H9 (cell line): ENCODE results near the gene ITPR1. TPM values are rescaled to one million over a fixed set of nuclear protein-coding genes. Genes with fewer than 3 reads are reported as not detected.

Experiments
- DNase-seq: peaks from one replicate; pipeline ENCODE4 v3.0.0-alpha.2; 2017
- H2AFZ ChIP-seq: one replicate; pipeline ENCODE4 v1.6.1; 2013; ENCODE audit warnings: mild to moderate bottlenecking, low read length, control low read depth, moderate library complexity
- H2AK5ac ChIP-seq: 2 replicates; pipeline ENCODE4 v1.6.1; 2013; ENCODE audit warnings: low read length, control low read depth, mixed read lengths; ENCODE audit not compliant: insufficient read length
- H2BK120ac ChIP-seq: one replicate; pipeline ENCODE4 v1.6.1; 2013; ENCODE audit warnings: low read depth, mild to moderate bottlenecking, low read length, control low read depth, inconsistent platforms; ENCODE audit not compliant: poor library complexity, severe bottlenecking
- H2BK12ac ChIP-seq: 2 replicates; pipeline ENCODE4 v1.6.1; 2013; ENCODE audit warnings: low read length, control low read depth, mixed read lengths, low read depth; ENCODE audit not compliant: insufficient read length
- H2BK15ac ChIP-seq: 2 replicates; pipeline ENCODE4 v1.6.1; 2013; ENCODE audit warnings: low read depth, low read length, control low read depth
- H2BK20ac ChIP-seq: one replicate; pipeline ENCODE4 v1.6.1; 2013; ENCODE audit warnings: low read depth, mild to moderate bottlenecking, low read length, control low read depth, inconsistent platforms; ENCODE audit not compliant: poor library complexity, severe bottlenecking
- H2BK5ac ChIP-seq: 2 replicates; pipeline ENCODE4 v1.6.1; 2013; ENCODE audit warnings: low read length, control low read depth, mixed read lengths; ENCODE audit not compliant: insufficient read length
- H3K14ac ChIP-seq: 2 replicates; pipeline ENCODE4 v1.6.1; 2013; ENCODE audit warnings: low read length, control low read depth; ENCODE audit not compliant: insufficient read depth
- H3K18ac ChIP-seq: 2 replicates; pipeline ENCODE4 v1.6.1; 2013; ENCODE audit warnings: low read depth, mild to moderate bottlenecking, mixed read lengths, low read length, control low read depth; ENCODE audit not compliant: insufficient read length
- H3K23ac ChIP-seq: 2 replicates; pipeline ENCODE4 v1.6.1; 2013; ENCODE audit warnings: low read length, control low read depth, mixed read lengths, low read depth; ENCODE audit not compliant: insufficient read length
- H3K23me2 ChIP-seq: 2 replicates; pipeline ENCODE4 v1.6.1; 2013; ENCODE audit warnings: low read depth, mild to moderate bottlenecking, mixed read lengths, low read length, control low read depth; ENCODE audit not compliant: insufficient read length, poor library complexity, severe bottlenecking
- H3K27ac ChIP-seq: 2 replicates; pipeline ENCODE4 v1.5.1; 2013; ENCODE audit warnings: low read length, control low read depth, mixed read lengths, low read depth; ENCODE audit not compliant: insufficient read length
- H3K27me3 ChIP-seq: 2 replicates; pipeline ENCODE4 v1.6.1; 2013; ENCODE audit warnings: low read length, control low read depth, inconsistent platforms; ENCODE audit not compliant: insufficient read depth
- H3K4ac ChIP-seq: 2 replicates; pipeline ENCODE4 v1.6.1; 2013; ENCODE audit warnings: low read depth, mild to moderate bottlenecking, control low read depth, inconsistent platforms, low read length, moderate library complexity
- H3K4me1 ChIP-seq: 2 replicates; pipeline ENCODE4 v1.6.1; 2013; ENCODE audit warnings: low read length, control low read depth, inconsistent platforms; ENCODE audit not compliant: insufficient read depth
- H3K4me2 ChIP-seq: 2 replicates; pipeline ENCODE4 v1.6.1; 2013; ENCODE audit warnings: low read length, control low read depth, mixed read lengths; ENCODE audit not compliant: insufficient read length, insufficient read depth
- H3K56ac ChIP-seq: 2 replicates; pipeline ENCODE4 v1.6.1; 2013; ENCODE audit warnings: low read depth, mild to moderate bottlenecking, mixed read lengths, low read length, control low read depth; ENCODE audit not compliant: insufficient read length
- H3K79me1 ChIP-seq: 2 replicates; pipeline ENCODE4 v1.6.1; 2013; ENCODE audit warnings: low read depth, mild to moderate bottlenecking, moderate library complexity, low read length, control low read depth, inconsistent platforms; ENCODE audit not compliant: insufficient read depth, poor library complexity, severe bottlenecking
- H3K79me2 ChIP-seq: 2 replicates; pipeline ENCODE4 v1.6.1; 2013; ENCODE audit warnings: low read length, control low read depth, inconsistent platforms; ENCODE audit not compliant: insufficient read depth
- H3K9ac ChIP-seq: 2 replicates; pipeline ENCODE4 v1.6.1; 2013; ENCODE audit warnings: low read length, control low read depth, mixed read lengths; ENCODE audit not compliant: insufficient read length; ENCODE audit errors: extremely low read depth
- H3K9me3 ChIP-seq: one replicate; pipeline ENCODE4 v1.6.1; 2013; ENCODE audit warnings: low read depth, low read length, inconsistent platforms; ENCODE audit not compliant: control insufficient read depth
- H3T11ph ChIP-seq: one replicate; pipeline ENCODE4 v1.6.1; 2013; ENCODE audit warnings: mild to moderate bottlenecking, low read length, control low read depth, inconsistent platforms
- H4K20me1 ChIP-seq: one replicate; pipeline ENCODE4 v1.6.1; 2013; ENCODE audit not compliant: control insufficient read depth, insufficient read length, insufficient read depth
- H4K5ac ChIP-seq: 2 replicates; pipeline ENCODE4 v1.6.1; 2013; ENCODE audit warnings: low read depth, mild to moderate bottlenecking, mixed read lengths, low read length, control low read depth; ENCODE audit not compliant: insufficient read length
- H4K8ac ChIP-seq: replicated peaks from 2 replicates; pipeline ENCODE4 v1.6.1; 2013; ENCODE audit warnings: low read length, control low read depth, mixed read lengths, low read depth; ENCODE audit not compliant: insufficient read length
- H4K91ac ChIP-seq: 2 replicates; pipeline ENCODE4 v1.6.1; 2013; ENCODE audit warnings: low read depth, mild to moderate bottlenecking, moderate library complexity, mixed read lengths, low read length, control low read depth; ENCODE audit not compliant: insufficient read length
- H3K27ac Mint-ChIP-seq, 3 experiments: 2 replicates in 2 of 3; 3 replicates in 1 of 3; pipeline ENCODE4 v1.8.0; 2020 to 2021; ENCODE audit warnings: mixed read lengths in 3 of 3, mild to moderate bottlenecking in 1 of 3, moderate library complexity in 1 of 3
- H3K27me3 Mint-ChIP-seq: 2 replicates; pipeline ENCODE4 v1.8.0; 2021; ENCODE audit warnings: low read depth, mild to moderate bottlenecking, moderate library complexity, mixed read lengths
- H3K36me3 Mint-ChIP-seq, 3 experiments: 2 replicates in 2 of 3; 3 replicates in 1 of 3; pipeline ENCODE4 v1.8.0; 2020 to 2021; ENCODE audit warnings: low read depth in 3 of 3, mixed read lengths in 3 of 3; ENCODE audit not compliant: insufficient read depth in 1 of 3
- H3K4me1 Mint-ChIP-seq, 2 experiments: 2 replicates each; pipeline ENCODE4 v1.8.0; 2020; ENCODE audit warnings: mixed read lengths in 2 of 2
- H3K4me3 Mint-ChIP-seq, 2 experiments: 2 replicates in 1 of 2; 3 replicates in 1 of 2; pipeline ENCODE4 v1.8.0; 2020 to 2021; ENCODE audit warnings: mild to moderate bottlenecking in 2 of 2, mixed read lengths in 2 of 2, moderate library complexity in 1 of 2
- H3K9me3 Mint-ChIP-seq, 2 experiments: 2 replicates in 1 of 2; 3 replicates in 1 of 2; pipeline ENCODE4 v1.8.0; 2020; ENCODE audit warnings: mild to moderate bottlenecking in 2 of 2, mixed read lengths in 2 of 2, moderate library complexity in 1 of 2
- WGBS: extraction: QIAGEN DNeasy Blood & Tissue Kit; methylation state at CpG from one replicate; pipeline ENCODE4 v1.1.7; 2013; ENCODE audit warnings: missing lambda C conversion rate, low lambda C conversion rate, mixed read lengths; ENCODE audit not compliant: insufficient read length; ENCODE audit errors: extremely low coverage; 5-methylcytosine and 5-hydroxymethylcytosine counted together
- total RNA-seq: library from RNA; stranded (reverse); gene quantifications from 2 replicates; pipeline ENCODE4 v1.2.1, GENCODE V29; 2021
- TF ChIP-seq, protein P1 (sequence below): fragments of 200-600 bp; sonication (generic); conservative IDR thresholded peaks from 3 replicates; pipeline ENCODE4 v1.8.0; 2021; ENCODE audit warnings: antibody characterized with exemption, mild to moderate bottlenecking

ITPR1 gene
- total RNA-seq, 1 experiment from 2014 or later, result 4.2 TPM

DNA sequence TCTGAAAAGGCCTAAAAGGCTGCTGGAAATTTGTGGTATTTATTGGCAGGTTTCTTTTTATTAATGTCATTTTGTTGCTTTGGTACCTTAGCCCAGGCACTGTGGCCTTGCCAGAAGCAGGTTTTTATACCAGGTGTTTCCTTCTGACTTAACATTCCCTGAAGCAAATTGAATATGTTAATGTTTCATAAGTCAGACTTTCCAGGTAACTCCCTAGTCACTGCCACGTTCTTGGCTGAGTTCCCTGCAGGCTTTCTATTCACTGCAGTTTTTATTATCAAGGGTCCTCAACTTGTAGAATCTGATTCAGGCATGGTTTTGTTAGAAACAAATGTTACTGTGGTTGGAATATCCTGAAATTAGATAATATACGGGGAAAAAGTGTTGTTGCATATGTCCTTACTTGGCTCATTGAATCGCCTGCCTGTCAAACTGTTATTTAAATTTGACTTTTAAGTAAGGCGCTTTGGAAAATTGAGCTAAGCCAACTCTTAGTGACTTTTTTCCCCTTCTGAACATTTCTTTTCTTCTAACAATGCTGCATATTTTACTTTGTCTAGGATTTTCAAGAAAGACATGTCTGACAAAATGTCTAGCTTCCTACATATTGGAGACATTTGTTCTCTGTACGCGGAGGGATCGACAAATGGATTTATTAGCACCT is 22.9 kb downstream of the ITPR1 start:
- H4K8ac ChIP-seq, result no peak overlapping the region
- no peaks in the 10 kb centered on the region for H3K27me3 ChIP-seq
- H3K9me3 ChIP-seq, result no peaks in the 10 kb centered on the region
- H3K23me2 ChIP-seq, result no peaks in the 10 kb centered on the region
- no peak overlapping the region for H4K91ac ChIP-seq
- peaks cover 15% of the 10 kb centered on the region in 2 experiments for H3K4me1 Mint-ChIP-seq
- H3K27ac Mint-ChIP-seq, result peak overlapping the region in 1 of 3 experiments; percentile 21; a peak in 2 of 7 replicates
- no peaks in the 10 kb centered on the region for H4K20me1 ChIP-seq
- H2BK20ac ChIP-seq, result no peak overlapping the region
- WGBS, result no CpG with 5 or more reads among the region's 7 CpGs
- no peak overlapping the region for H3K4me2 ChIP-seq
- no peaks in the 10 kb centered on the region for H3K79me2 ChIP-seq
- H4K5ac ChIP-seq, result no peak overlapping the region
- H3K56ac ChIP-seq, result no peak overlapping the region
- no peaks in the 10 kb centered on the region for H3K36me3 Mint-ChIP-seq
- TF ChIP-seq, protein P1, sequence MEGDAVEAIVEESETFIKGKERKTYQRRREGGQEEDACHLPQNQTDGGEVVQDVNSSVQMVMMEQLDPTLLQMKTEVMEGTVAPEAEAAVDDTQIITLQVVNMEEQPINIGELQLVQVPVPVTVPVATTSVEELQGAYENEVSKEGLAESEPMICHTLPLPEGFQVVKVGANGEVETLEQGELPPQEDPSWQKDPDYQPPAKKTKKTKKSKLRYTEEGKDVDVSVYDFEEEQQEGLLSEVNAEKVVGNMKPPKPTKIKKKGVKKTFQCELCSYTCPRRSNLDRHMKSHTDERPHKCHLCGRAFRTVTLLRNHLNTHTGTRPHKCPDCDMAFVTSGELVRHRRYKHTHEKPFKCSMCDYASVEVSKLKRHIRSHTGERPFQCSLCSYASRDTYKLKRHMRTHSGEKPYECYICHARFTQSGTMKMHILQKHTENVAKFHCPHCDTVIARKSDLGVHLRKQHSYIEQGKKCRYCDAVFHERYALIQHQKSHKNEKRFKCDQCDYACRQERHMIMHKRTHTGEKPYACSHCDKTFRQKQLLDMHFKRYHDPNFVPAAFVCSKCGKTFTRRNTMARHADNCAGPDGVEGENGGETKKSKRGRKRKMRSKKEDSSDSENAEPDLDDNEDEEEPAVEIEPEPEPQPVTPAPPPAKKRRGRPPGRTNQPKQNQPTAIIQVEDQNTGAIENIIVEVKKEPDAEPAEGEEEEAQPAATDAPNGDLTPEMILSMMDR, result no peak
- no peak overlapping the region for H2BK15ac ChIP-seq
- no peak overlapping the region for H3K4ac ChIP-seq
- no peak overlapping the region for H2BK5ac ChIP-seq
- H3K23ac ChIP-seq, result no peak overlapping the region
- no peak for DNase-seq
- no peak overlapping the region for H3K14ac ChIP-seq
- no peak overlapping the region for H2BK120ac ChIP-seq
- H3T11ph ChIP-seq, result no peak overlapping the region
- no peak overlapping the region for H3K9ac ChIP-seq
- no peaks in the 10 kb centered on the region for H3K9me3 Mint-ChIP-seq
- H3K79me1 ChIP-seq, result peaks cover 3% of the 10 kb centered on the region
- H3K4me3 Mint-ChIP-seq, result no peak overlapping the region
- no peak overlapping the region for H2AFZ ChIP-seq
- H2BK12ac ChIP-seq, result no peak overlapping the region
- H3K27me3 Mint-ChIP-seq, result no peaks in the 10 kb centered on the region
- no peak overlapping the region for H3K27ac ChIP-seq
- H2AK5ac ChIP-seq, result no peak overlapping the region
- H3K4me1 ChIP-seq, result peaks cover 7% of the 10 kb centered on the region; the same call in 1 of the 2 replicates
- no peak overlapping the region for H3K18ac ChIP-seq
